ENCODE results near the gene MAB21L1.

DNA sequence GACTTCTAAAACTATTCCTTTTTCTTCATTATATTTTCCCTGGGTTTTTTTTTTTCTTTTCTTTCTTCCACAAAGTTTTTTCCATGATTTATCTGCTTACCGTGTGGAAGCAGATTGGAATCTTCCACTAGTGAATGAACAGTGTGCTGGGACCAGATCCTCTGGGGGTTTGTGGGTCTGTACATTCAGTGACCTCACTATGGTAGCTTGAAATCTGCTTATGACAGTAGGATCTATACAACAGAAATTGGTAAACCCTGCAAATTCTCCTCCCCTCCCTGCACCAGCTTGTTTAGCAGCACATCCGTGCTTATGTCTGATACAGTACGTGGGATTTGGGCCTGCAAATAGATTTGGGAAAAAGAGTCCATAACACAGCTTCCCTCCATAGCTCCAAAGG lies 26.0 kb upstream of the MAB21L1 start:
- TF ChIP-seq, protein P1, sequence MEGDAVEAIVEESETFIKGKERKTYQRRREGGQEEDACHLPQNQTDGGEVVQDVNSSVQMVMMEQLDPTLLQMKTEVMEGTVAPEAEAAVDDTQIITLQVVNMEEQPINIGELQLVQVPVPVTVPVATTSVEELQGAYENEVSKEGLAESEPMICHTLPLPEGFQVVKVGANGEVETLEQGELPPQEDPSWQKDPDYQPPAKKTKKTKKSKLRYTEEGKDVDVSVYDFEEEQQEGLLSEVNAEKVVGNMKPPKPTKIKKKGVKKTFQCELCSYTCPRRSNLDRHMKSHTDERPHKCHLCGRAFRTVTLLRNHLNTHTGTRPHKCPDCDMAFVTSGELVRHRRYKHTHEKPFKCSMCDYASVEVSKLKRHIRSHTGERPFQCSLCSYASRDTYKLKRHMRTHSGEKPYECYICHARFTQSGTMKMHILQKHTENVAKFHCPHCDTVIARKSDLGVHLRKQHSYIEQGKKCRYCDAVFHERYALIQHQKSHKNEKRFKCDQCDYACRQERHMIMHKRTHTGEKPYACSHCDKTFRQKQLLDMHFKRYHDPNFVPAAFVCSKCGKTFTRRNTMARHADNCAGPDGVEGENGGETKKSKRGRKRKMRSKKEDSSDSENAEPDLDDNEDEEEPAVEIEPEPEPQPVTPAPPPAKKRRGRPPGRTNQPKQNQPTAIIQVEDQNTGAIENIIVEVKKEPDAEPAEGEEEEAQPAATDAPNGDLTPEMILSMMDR (IDR thresholded peaks at IDR 0.05), result no peak
- TF ChIP-seq POLR2AphosphoS2 (conservative IDR thresholded peaks at IDR 0.05; ENCODE audit: low read length), result no peak
- no peak for TF ChIP-seq POLR2A (IDR thresholded peaks at IDR 0.05; ENCODE audit: low read length)
- TF ChIP-seq MAX (IDR thresholded peaks at IDR 0.05), result no peak
